HCT116 (cell line): Measurements from ENCODE around the gene KCNS3.

Experiments used
- ATF3 ChIP-seq: IDR thresholded peaks from 2 replicates; pipeline ENCODE4 v1.6.1; 2012
- CEBPB ChIP-seq: IDR thresholded peaks from 2 replicates; pipeline ENCODE4 v1.6.1; 2012; ENCODE audit warnings: low read depth
- CTCF ChIP-seq, 3 experiments: fragments of 200-600 bp in 1 of 3; sonication (generic) in 1 of 3; IDR thresholded peaks in 2 of 3; conservative IDR thresholded peaks in 1 of 3; 2 replicates each; pipeline ENCODE4 v1.5.1; 2012 to 2017; ENCODE audit warnings: low read depth in 2 of 3, low read length in 2 of 3, antibody characterized with exemption in 1 of 3, borderline replicate concordance in 1 of 3, control low read depth in 1 of 3, mild to moderate bottlenecking in 1 of 3, mixed read lengths in 1 of 3, mixed run types in 1 of 3, moderate library complexity in 1 of 3; ENCODE audit not compliant: insufficient read depth in 1 of 3
- EZH2 ChIP-seq: fragments of 200-600 bp; sonication (generic); IDR thresholded peaks from 2 replicates; pipeline ENCODE4 v1.6.1; 2017; ENCODE audit warnings: antibody characterized with exemption, mixed run types
- JUND ChIP-seq: IDR thresholded peaks from 2 replicates; pipeline ENCODE4 v1.6.1; 2012
- MAX ChIP-seq: IDR thresholded peaks from 2 replicates; pipeline ENCODE4 v1.6.1; 2012
- POLR2A ChIP-seq: IDR thresholded peaks from 2 replicates; pipeline ENCODE4 v1.7.0; 2011; ENCODE audit warnings: borderline replicate concordance; ENCODE audit not compliant: insufficient read depth, insufficient read length; ENCODE audit errors: extremely low read depth
- POLR2AphosphoS5 ChIP-seq: IDR thresholded peaks from 2 replicates; pipeline ENCODE4 v1.6.1; 2011; ENCODE audit warnings: mild to moderate bottlenecking, low read depth, low read length, moderate library complexity
- RAD21 ChIP-seq: IDR thresholded peaks from 2 replicates; pipeline ENCODE4 v1.6.1; 2012; ENCODE audit warnings: low read depth, mild to moderate bottlenecking
- SP1 ChIP-seq: IDR thresholded peaks from 2 replicates; pipeline ENCODE4 v1.6.1; 2012; ENCODE audit warnings: low read depth
- SRF ChIP-seq: IDR thresholded peaks from 2 replicates; pipeline ENCODE4 v1.6.1; 2012; ENCODE audit warnings: low read depth
- YY1 ChIP-seq: IDR thresholded peaks from 2 replicates; pipeline ENCODE4 v1.6.1; 2011; ENCODE audit warnings: low read length, low read depth, moderate library complexity, mild to moderate bottlenecking; ENCODE audit not compliant: insufficient replicate concordance; ENCODE audit errors: extremely low read depth
- ZFX ChIP-seq: fragments of 450-650 bp; IDR thresholded peaks from 2 replicates; pipeline ENCODE4 v1.6.1; 2017
- ZNF274 ChIP-seq: fragments of 200-500 bp; sonication (Bioruptor generic); IDR thresholded peaks from 2 replicates; pipeline ENCODE4 v1.6.1; 2014; ENCODE audit warnings: mild to moderate bottlenecking, low read depth, low read length, inconsistent platforms

GRCh38 chr2:17951563-17951962, 73.1 kb downstream of the KCNS3 start:
- no peak for TF ChIP-seq CTCF (IDR thresholded peaks at IDR 0.05 in 2 of 3, conservative IDR thresholded peaks at IDR 0.05 in 1 of 3; ENCODE audit: borderline replicate concordance in 1 of 3, insufficient read depth in 1 of 3, low read depth in 2 of 3, low read length in 2 of 3)
- no peak for TF ChIP-seq POLR2A
- no peak for TF ChIP-seq MAX
- TF ChIP-seq EZH2 = no peak
- TF ChIP-seq RAD21 = no peak
- no peak for TF ChIP-seq CEBPB
- no peak for TF ChIP-seq ATF3
- TF ChIP-seq SP1 = no peak
- TF ChIP-seq JUND = no peak
- TF ChIP-seq ZFX = no peak
- no peak for TF ChIP-seq POLR2AphosphoS5
- TF ChIP-seq YY1 = no peak
- TF ChIP-seq ZNF274 = no peak
- TF ChIP-seq SRF = no peak
